Glomerular visceral epithelial cell (primary cell): ENCODE data around the gene PLTP.

Experiments
- DNase-seq: peaks from one replicate; pipeline ENCODE4 v3.0.0-alpha.2; 2016; ENCODE audit errors: extremely low spot score

Gene PLTP

DNA sequence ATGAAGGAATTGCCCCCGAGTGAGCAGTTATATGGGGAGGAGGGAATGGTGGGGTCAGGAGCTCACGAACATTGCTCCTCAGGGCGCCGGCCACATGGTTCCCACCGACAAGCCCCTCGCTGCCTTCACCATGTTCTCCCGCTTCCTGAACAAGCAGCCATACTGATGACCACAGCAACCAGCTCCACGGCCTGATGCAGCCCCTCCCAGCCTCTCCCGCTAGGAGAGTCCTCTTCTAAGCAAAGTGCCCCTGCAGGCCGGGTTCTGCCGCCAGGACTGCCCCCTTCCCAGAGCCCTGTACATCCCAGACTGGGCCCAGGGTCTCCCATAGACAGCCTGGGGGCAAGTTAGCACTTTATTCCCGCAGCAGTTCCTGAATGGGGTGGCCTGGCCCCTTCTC lies 13.7 kb downstream of the PLTP start:
- DNase-seq: no peak

DNA sequence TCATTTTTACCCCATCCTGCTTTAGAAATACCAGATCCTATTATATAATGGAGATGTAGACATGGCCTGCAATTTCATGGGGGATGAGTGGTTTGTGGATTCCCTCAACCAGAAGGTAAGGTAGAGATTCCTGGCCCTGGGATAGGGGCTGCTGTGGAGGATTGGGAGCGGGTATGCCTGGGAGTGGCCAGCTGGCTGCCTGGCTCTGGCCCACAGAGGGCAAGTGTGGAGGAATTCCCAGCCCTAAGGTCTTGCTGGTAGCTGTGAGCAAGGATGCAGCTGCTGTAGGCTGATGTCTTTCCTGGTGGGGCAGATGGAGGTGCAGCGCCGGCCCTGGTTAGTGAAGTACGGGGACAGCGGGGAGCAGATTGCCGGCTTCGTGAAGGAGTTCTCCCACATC lies 14.3 kb downstream of the PLTP start:
- no peak for DNase-seq

DNA sequence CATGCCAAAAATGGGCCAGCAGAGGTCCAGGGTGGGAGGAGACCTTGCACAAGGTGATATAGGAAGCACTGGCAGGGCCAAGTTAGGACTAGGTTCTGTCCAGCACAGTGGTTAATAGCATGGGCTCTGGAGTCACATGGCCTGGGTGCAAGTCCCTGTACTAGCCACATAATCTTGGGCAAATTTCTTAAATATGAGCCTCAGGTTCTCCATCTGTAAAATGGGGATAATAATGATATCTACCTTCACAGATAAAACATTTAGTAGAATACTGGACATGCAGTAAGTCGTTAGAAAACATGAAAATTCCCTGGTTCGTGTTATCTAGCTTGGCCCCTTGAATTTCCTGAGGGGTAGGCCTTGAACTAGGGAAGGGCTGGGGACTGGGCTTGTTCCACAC lies 14.7 kb downstream of the PLTP start:
- no peak for DNase-seq

DNA sequence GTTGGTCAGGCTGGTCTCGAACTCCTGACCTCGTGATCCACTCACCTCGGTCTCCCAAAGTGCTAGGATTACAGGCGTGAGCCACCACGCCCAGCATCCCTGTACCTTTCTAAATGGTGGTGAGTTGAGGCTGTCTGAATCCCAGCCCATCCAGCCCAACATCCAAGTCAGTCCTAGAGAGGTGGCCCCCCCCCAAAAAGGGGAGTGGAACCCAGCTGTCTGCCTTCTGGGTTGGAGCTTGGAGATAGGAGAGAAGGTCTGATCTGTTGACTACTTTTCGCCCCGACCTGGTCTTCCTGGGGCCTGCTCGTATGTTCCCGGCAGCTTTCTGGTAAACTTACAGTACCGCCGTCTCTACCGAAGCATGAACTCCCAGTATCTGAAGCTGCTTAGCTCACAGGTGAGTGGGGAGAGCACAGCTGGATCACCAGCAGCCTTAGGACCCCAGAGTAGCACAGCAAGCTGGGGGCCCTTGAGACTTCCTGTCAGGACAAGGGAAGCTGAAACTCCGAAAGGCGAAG lies 15.3 kb downstream of the PLTP start:
- no peak for DNase-seq

DNA sequence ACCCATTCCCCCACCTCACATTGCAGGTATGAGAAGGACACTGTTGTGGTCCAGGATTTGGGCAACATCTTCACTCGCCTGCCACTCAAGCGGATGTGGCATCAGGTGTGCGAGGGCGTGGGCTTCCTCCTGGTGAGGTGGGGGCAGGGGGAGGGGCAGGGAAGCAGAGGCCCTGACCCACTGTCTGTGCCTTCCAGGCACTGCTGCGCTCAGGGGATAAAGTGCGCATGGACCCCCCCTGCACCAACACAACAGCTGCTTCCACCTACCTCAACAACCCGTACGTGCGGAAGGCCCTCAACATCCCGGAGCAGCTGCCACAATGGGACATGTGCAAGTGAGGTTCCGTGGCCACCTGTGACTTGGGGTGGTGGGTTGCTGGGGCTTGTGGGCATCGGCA lies 17.2 kb downstream of the PLTP start:
- no peak for DNase-seq

DNA sequence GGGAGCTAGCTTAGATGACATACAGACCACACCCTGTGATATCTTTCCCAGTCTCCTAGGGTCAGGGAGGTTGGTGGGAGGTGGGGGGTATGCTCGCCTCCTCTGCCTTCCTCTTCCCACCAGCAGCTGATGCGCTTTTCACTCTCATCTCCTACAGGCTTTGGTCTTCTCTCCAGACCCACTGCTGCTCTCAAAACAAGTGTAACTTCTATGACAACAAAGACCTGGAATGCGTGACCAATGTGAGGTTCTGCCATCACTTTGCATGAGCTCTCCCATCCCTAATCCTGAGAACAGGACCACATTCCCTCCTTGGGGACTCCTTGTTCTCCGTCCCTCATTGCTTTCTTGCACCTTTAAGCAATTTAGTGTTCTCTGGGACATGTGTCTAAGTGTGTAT lies 18.1 kb downstream of the PLTP start:
- DNase-seq: no peak

DNA sequence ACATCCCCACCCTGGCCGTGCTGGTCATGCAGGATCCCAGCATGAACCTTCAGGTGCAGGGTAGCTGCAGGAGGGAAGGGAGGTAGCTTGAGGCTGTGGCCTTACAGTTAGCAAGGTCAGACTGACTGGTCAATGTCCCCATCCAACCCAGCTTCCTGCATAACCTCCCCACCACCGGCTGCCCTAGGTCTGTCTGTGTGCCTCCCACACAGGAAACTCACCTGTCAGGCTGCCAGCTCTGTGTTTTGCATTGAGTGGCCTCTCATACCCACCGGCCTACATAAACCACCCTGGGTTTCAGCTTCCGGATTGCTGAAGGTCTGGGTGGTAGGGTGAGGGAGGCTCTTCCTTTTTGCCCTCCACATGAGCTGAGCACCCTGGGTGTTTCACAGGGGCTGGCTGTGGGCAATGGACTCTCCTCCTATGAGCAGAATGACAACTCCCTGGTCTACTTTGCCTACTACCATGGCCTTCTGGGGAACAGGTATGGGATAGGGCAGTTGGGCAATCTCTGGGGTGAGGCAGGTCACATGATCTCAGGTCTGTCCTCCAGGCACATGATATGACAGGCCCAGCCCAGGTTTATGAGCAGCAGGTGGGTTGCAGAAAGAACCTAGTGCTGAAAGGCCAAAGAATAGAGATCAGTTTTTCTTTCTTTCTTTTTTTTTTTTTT lies 19.0 kb downstream of the PLTP start:
- DNase-seq: no peak

DNA sequence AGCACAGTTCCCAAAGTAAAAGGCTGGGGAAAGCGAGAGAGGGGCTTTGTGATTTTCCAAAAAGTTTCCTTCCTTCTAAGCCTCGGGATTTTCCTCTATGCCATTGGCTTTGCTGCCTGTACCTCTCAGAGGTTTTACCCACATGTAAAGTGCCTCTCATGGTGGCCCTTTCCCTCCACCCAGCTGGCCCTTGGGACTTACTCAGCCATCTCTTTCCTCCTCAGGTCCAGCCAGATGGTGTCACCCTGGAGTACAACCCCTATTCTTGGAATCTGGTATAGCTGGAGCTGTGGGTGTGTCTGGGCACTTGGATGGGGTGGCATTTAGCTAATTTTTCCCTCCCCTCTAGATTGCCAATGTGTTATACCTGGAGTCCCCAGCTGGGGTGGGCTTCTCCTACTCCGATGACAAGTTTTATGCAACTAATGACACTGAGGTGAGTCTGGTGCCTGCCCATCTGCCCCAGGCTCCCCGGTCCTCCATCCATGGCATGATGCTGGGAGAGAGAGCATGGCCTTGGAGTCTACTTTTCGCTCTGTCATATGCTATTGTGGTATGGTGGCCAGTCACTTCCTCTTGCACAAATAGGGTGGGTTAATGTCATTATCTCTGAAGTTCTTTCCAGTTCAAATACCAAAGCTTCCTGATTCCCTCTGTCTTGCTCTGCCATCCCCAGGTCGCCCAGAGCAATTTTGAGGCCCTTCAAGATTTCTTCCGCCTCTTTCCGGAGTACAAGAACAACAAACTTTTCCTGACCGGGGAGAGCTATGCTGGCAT lies 19.7 kb downstream of the PLTP start:
- peak; percentile 50 for DNase-seq

DNA sequence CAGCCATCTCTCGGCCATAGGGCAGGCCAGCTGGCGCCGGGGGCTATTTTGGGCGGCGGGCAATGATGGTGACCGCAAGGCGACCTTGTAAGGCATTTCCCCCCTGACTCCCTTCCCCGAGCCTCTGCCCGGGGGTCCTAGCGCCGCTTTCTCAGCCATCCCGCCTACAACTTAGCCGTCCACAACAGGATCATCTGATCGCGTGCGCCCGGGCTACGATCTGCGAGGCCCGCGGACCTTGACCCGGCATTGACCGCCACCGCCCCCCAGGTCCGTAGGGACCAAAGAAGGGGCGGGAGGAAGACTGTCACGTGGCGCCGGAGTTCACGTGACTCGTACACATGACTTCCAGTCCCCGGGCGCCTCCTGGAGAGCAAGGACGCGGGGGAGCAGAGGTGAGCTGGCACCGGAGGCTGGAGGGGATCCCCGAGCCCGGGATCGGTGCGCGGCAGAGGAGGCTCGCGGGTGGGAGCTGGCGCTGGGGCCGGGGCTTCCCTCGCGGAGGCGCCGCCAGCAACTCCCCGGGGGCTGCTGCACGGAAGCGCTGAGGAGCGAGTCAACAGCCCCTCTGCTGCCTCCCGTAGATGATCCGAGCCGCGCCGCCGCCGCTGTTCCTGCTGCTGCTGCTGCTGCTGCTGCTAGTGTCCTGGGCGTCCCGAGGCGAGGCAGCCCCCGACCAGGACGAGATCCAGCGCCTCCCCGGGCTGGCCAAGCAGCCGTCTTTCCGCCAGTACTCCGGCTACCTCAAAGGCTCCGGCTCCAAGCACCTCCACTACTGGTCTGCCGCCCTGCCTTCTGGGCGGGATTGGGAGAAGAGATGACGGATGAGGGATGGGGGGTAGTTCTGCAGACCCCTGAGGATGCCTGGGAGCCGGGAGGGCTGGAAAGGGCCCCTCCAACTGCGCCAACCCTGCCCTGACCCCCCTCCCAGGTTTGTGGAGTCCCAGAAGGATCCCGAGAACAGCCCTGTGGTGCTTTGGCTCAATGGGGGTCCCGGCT lies 20.7 kb downstream of the PLTP start, which contains the start of the genes CTSA and NEURL2:
CTSA (plus strand) TSS at position 351 of the 999 bp plus-strand sequence; CDS start at position 585, 234 bp downstream.
NEURL2 (minus strand) TSS at position 224 of the 999 bp plus-strand sequence; CDS start at position 7, 217 bp downstream.
- peak; percentile 92 for DNase-seq

DNA sequence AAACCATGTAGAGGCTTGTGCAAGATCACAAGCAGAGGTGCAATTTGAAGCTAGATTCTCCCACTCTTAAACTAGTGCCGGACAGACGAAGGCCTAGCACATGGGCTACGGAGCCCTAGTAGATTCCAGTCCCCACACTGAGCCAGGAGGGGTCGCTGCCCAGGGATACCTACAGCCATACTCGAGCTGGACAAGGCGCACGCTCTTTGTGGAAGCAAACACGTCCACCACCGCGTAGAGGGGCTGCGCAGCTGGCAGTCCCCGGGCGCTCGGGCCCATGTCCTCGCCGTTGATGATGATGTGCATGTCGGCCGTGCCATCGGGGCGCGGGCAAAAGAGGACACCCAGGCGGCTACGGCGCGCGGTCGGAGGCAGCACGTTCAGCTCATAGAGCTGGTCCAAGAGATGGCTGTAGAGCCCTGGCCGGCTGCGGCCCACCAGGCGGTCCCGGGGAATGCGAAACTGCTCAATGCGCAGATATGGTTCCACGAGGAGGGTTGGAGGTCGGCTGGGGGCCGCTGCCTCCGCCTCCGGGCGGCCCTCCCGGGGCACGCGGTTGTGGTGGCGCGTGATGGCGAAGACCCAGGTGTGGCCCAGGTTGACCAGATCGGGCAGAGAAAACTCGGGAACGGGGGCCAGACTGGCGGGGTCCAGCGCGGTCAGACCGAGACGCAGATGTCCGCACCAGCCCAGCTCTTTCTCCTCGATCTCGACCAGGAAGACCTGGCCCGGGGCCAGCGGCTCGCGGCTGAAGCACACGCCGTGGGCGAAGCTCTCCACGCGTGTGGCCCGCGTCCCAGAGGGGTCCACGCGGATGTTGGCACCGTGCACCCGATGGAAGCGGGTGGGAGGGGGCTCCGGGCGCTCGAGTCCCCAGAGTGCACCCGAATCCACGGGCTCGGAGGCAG lies 21.6 kb downstream of the PLTP start:
- peak; percentile 29 for DNase-seq

DNA sequence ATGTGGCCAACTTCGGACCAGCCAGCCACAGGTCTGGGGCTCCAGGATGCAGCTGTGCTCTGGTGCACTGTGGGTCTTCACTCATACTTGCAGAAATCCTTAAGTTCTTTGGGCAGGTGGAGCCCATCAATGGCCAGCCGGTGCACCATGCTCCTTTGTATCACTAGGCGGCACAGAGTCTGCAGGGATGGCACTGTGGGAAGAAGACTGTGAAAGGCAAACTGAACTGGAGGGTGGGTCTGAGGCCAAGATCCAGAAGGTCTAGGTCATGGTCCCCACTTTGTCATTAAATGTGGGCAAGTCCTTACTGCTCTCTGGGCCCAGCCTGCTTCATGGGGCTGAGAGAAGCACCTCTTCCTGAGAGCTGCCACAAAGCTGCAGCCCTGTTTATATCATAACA lies 23.3 kb downstream of the PLTP start:
- DNase-seq: no peak

DNA sequence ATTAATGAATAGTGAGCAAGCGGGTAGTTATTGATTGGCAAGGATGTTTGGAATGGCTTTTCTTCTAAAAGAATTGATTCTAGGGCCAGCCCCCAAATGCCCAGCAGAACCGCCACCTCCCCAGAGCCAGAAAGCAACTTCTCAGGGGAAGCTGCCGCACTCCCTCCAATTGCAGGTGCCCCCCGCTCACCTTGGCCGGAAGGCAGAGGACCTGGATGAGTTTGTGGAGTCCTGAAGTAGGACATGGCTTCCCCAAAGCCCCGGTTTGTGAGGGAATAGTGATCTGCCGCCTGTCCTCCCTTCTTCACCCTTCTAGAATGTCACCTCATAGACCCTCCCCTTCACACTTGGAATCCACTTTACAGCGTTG lies 24.6 kb downstream of the PLTP start, which contains the start of gene SPATA25:
SPATA25 (minus strand) TSS at position 277 of the 370 bp plus-strand sequence; CDS start at position 245, 32 bp downstream.
- DNase-seq: no peak

DNA sequence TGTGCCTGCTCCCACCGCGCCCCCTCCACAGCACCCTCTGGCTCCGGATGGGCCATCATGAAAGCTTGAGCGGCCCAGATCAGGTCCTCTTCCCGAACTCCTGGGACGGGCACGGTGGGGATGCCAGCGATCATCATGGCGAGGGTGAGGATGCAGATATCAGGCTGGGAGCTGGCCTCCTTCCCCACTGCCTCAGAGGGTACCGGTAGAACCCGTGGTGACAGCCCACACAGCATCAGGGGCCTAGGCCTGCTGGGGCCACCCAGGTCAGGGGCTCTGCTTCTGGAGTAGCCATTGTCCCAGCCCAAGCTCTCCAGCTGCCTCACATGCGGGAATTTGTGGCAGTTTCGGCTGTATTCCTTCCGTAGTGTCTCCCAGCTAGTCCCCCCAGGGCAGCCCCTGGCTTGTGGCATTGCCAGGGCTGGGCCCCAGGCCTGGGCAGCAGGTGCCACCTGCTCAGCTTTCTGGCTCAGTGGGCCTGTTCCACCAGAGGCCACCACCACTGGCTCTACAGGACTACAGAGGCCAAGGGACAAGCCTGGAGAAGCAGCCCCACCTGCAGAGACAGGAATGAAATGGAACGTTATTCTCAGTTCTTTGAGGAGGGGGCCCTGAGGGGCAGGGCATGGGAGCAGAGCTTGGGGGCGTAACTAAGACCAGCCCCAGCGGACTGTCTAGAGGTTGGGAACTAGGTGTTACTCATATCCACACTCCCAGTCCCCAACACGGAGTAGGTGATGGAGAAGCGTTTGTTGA lies 25.2 kb downstream of the PLTP start:
- no peak for DNase-seq

DNA sequence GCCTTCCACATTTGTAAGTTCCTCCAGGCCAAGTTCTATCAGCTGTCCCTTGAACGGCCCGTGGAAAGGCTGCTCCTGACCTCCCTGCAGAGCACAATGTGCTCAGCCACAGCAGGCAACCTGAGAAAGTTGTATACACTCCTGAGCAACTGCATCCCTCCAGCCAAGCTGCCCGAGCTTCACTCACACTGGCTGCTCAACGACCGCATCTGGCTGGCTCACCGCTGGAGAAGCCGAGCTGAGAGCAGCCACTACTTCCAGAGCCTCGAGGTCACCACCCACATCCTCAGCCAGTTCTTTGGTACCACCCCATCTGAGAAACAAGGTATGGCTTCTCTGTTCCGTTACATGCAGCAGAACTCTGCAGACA lies 28.9 kb downstream of the PLTP start:
- DNase-seq: no peak

DNA sequence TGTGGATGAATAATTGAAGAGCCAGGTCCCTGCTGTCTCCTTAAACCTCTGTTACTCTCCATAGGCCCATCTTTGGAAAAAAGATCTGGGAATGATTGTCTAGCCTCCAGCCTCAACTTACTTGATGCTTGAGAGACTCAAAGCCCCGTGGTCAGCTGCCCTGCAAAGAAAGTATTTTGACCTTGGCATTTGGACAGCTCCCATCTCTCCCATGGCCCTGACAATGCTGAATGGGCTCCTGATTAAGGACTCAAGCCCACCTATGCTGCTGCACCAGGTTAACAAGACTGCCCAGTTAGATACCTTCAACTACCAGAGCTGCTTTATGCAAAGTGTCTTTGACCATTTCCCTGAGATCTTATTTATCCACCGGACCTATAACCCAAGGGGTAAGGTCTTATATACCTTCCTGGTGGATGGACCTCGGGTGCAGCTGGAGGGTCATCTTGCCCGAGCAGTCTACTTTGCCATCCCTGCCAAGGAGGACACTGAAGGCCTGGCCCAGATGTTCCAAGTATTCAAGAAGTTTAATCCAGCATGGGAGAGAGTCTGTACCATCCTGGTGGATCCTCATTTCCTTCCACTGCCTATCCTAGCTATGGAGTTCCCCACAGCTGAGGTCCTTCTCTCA lies 29.4 kb downstream of the PLTP start:
- DNase-seq: no peak

DNA sequence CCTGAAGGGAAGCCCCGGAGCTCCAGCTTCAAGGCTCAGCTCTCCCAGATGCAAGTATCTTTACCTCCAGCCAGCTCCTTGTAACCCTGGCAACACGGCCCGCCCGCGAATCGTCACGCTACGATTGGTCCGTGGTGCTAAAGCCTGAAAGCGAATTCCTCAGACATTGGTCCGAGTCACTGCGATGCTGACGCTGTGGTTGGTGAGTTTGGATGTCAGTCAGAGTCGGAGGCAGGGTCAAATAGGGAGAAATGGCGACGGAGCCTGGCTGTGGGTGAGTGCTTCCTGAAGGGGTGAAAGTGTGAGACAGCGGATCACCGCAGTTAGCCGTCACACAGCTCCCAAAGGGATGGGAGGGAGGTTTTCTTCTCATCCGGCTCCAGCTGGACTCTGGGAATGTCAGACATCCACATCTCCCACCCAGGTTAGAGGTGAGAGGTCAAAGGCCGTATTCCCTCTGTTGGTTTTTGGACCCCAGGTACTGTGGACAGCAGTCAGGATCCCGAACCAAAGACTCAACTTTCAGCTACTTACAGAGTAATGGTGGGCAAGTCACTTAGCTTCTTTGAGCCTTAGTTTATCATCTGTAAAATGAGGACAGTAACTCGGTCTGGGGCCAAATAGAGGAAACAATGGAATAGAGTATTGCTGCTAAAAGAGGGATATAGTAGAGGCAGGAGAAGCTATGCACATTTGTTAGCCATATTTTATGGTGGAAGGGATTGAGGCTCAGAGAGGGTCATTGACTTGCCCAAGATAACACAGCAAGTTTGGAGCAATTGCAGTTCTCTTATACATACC lies 30.8 kb downstream of the PLTP start, which contains the start of gene ZSWIM1:
ZSWIM1 (plus strand) TSS at position 240 of the 801 bp plus-strand sequence. CDS start 1,366 bp downstream, outside the sequence.
- DNase-seq: peak; percentile 100

DNA sequence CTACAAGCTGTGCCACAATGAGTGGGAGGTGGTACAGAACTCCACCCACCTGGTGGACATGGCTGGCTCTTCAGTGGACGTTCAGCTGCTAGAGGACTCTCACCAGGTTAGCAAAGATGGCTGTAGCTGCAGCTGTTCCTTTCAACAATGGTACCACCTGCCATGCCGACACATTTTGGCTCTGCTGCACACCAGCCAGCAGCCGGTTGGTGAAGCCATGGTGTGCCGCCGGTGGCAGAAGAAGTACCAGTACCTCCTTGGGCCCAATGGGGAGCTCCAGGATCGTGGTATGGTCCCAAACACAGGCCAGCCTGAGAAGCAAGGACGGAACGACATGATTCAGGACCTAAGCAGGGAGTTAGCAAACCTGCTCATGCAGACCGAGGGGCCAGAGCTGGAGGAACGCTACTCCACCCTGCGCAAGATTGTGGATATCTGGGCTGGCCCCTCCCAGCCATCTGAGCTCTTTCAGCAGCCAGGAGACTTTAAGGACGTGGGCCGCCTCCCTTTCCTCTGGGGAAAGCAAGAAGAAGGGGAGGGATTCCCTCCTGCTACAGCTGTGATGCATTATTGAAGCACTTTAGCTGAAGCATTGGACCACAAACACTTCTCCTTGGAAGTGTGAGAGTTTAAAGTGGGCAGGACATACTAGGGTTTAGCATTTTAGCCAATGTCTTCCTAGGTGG lies 33.7 kb downstream of the PLTP start:
- DNase-seq: no peak

DNA sequence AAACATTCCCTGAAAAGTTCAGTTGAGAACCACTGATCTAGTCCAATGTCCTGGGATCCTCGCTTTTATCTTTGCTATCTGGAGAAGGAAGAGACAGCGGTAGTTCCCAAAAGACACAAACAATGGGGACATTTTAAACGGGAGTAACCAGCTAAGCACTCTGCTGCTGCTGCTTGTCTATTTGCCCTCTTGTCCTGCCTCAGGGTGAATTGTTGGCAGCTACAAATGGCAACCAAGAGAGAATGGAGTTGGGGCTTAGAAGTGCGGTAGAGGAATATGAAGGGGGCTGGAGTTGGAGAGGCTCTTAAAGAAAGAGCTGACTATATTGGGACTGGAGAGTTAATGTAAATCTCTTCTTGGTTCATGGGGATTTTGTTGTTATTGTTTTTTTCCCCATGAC lies 37.4 kb downstream of the PLTP start:
- DNase-seq: no peak
